ENCODE measurements around the gene TMEM266.

TMEM266 gene

DNA sequence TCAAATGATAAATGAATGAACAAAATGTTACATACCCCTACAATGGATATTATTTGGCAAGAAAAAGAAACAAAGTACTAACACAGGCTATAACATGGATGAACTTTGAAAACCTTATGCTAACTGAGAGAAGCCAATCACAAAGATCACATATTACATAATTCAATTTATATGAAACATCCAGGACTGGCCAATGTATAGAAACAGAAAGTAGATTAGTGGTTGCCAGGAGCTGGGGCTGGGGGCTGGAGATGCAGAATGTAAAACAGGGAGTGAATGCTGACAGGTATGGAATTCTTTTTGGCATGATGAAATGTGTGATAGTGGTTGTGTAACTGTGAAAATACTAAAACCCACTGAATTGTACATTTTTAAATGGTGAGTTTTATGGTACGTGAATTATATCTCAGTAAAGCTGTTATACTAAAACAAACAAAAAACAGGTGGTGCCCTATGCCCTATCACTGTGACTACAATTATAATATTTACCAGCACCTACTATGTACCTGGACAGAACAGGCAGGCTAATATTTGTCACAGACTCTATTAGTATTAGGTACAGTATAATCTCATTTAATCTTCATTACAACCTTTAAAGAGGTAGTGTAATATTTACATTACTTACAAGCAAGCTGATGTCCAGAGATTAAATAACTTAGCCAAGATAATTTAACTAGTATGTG, 161.4 kb downstream of the TMEM266 start:
- Histone ChIP-seq H3K27ac (ENCODE audit: low read length, poor library complexity, severe bottlenecking) (no peak overlapping the region), H3K36me3 (ENCODE audit: control insufficient read depth in 1 of 2, insufficient read depth in 2 of 2, low read depth in 1 of 2, low read length in 2 of 2) (peaks cover 12 to 33% of the 10 kb centered on the region in 2 experiments), H3K18ac (ENCODE audit: low read depth in 1 of 2, low read length in 2 of 2) (no peak overlapping the region), H2BK5ac (ENCODE audit: low read depth, low read length, poor library complexity, severe bottlenecking) (no peak overlapping the region), H3K4me3 (ENCODE audit: insufficient read depth in 1 of 2, low read depth in 1 of 2, low read length in 2 of 2) (no peak overlapping the region), H3K9ac (ENCODE audit: low read length) (no peak overlapping the region), H4K91ac (ENCODE audit: low read length) (no peak overlapping the region), H3K14ac (ENCODE audit: low read length in 2 of 2) (no peak overlapping the region), H3K23ac (ENCODE audit: low read length in 2 of 2) (no peak overlapping the region), H3K4me2 (ENCODE audit: low read length, poor library complexity, severe bottlenecking) (no peak overlapping the region), H3K4me1 (ENCODE audit: control insufficient read depth, insufficient read depth, low read depth, low read length) (peaks cover 10% of the 10 kb centered on the region), H3K9me3 (ENCODE audit: control insufficient read depth, low read length) (no peaks in the 10 kb centered on the region), H2BK12ac (ENCODE audit: low read length in 2 of 2) (no peak overlapping the region), H3K4ac (ENCODE audit: low read depth in 1 of 2, low read length in 2 of 2) (no peak overlapping the region), H3K79me1 (replicated peaks; ENCODE audit: low read length, poor library complexity, severe bottlenecking) (peaks cover 4% of the 10 kb centered on the region), H3K27me3 (ENCODE audit: control insufficient read depth in 1 of 2, insufficient read depth in 1 of 2, low read length in 2 of 2) (no peaks in the 10 kb centered on the region), H2AK5ac (ENCODE audit: low read length, severe bottlenecking) (no peak overlapping the region), H4K8ac (ENCODE audit: low read length) (no peak overlapping the region), H2BK120ac (ENCODE audit: low read depth, low read length) (no peak overlapping the region), H2AFZ (ENCODE audit: low read depth, low read length) (no peak overlapping the region), H2BK15ac (ENCODE audit: low read depth, poor library complexity, severe bottlenecking) (no peak overlapping the region)
- no CpG with 5 or more reads among the region's 1 CpG for WGBS
- no peak for DNase-seq

DNA sequence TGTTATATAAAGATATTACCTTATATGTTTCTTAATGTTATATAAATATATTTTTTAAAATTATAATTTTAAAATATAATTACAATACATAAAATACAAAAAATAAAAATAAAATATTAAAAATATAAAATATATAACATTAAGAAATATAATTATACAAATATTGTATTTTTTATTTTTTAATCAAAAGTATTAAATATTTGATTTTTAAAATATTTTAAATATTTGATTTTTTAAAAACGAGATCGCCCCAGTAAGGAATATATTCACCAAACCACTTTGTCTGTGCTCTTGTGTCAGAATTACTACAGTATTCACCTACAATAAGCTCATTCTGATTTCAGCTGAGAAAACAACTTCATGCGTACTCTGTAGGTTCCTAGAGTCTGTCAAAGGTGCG, 162.4 kb downstream of the TMEM266 start:
- no peak overlapping the region for H2BK5ac ChIP-seq (ENCODE audit: low read depth, low read length, poor library complexity, severe bottlenecking)
- peaks cover 5% of the 10 kb centered on the region for H3K4me1 ChIP-seq (ENCODE audit: control insufficient read depth, insufficient read depth, low read depth, low read length)
- WGBS: 97% methylated on average over 4 of the region's 4 CpGs
- H3K27ac ChIP-seq (ENCODE audit: low read length, poor library complexity, severe bottlenecking): no peak overlapping the region
- no peak overlapping the region for H4K91ac ChIP-seq (ENCODE audit: low read length)
- no peak overlapping the region for H4K8ac ChIP-seq (ENCODE audit: low read length)
- H2BK120ac ChIP-seq (ENCODE audit: low read depth, low read length): no peak overlapping the region
- no peak overlapping the region for H2AK5ac ChIP-seq (ENCODE audit: low read length, severe bottlenecking)
- H2BK12ac ChIP-seq (ENCODE audit: low read length in 2 of 2): no peak overlapping the region
- no peak overlapping the region for H3K4ac ChIP-seq (ENCODE audit: low read depth in 1 of 2, low read length in 2 of 2)
- H3K18ac ChIP-seq (ENCODE audit: low read depth in 1 of 2, low read length in 2 of 2): no peak overlapping the region
- H3K23ac ChIP-seq (ENCODE audit: low read length in 2 of 2): no peak overlapping the region
- DNase-seq: no peak
- no peak overlapping the region for H2BK15ac ChIP-seq (ENCODE audit: low read depth, poor library complexity, severe bottlenecking)
- no peaks in the 10 kb centered on the region for H3K27me3 ChIP-seq (ENCODE audit: control insufficient read depth in 1 of 2, insufficient read depth in 1 of 2, low read length in 2 of 2)
- no peak overlapping the region for H2AFZ ChIP-seq (ENCODE audit: low read depth, low read length)
- H3K4me2 ChIP-seq (ENCODE audit: low read length, poor library complexity, severe bottlenecking): no peak overlapping the region
- no peak overlapping the region for H3K14ac ChIP-seq (ENCODE audit: low read length in 2 of 2)
- H3K9ac ChIP-seq (ENCODE audit: low read length): no peak overlapping the region
- H3K79me1 ChIP-seq (replicated peaks; ENCODE audit: low read length, poor library complexity, severe bottlenecking): peaks cover 4% of the 10 kb centered on the region
- H3K36me3 ChIP-seq (ENCODE audit: control insufficient read depth in 1 of 2, insufficient read depth in 2 of 2, low read depth in 1 of 2, low read length in 2 of 2): peaks cover 13 to 30% of the 10 kb centered on the region in 2 experiments
- H3K4me3 ChIP-seq (ENCODE audit: insufficient read depth in 1 of 2, low read depth in 1 of 2, low read length in 2 of 2): no peak overlapping the region
- no peaks in the 10 kb centered on the region for H3K9me3 ChIP-seq (ENCODE audit: control insufficient read depth, low read length)

DNA sequence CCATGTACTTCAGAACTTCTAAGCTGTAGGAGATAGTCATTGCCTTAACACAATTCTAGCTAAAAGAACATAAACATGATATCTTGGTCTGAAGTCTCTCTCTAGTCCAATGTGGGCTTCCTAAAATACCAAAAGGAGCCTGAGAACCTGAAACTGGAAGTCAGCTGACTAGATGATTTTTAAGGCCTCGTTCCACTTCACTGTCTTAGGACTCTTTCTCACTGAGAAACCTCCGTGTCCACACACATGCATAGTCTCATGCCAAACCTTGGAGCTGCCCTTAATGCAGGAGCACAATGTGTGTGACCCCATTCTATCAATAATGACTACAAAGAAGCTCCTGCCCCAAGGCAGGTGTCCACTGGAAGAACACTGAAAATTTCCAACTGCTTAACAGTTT, 163.7 kb downstream of the TMEM266 start:
- Histone ChIP-seq H2BK12ac (ENCODE audit: low read length in 2 of 2) (no peak overlapping the region), H4K8ac (ENCODE audit: low read length) (no peak overlapping the region), H3K23ac (ENCODE audit: low read length in 2 of 2) (no peak overlapping the region), H3K36me3 (ENCODE audit: control insufficient read depth in 1 of 2, insufficient read depth in 2 of 2, low read depth in 1 of 2, low read length in 2 of 2) (peaks cover 13 to 35% of the 10 kb centered on the region in 2 experiments), H3K4me3 (ENCODE audit: insufficient read depth in 1 of 2, low read depth in 1 of 2, low read length in 2 of 2) (no peak overlapping the region), H3K79me1 (replicated peaks; ENCODE audit: low read length, poor library complexity, severe bottlenecking) (peaks cover 4% of the 10 kb centered on the region), H3K4ac (ENCODE audit: low read depth in 1 of 2, low read length in 2 of 2) (no peak overlapping the region), H2BK5ac (ENCODE audit: low read depth, low read length, poor library complexity, severe bottlenecking) (no peak overlapping the region), H2AFZ (ENCODE audit: low read depth, low read length) (no peak overlapping the region), H3K9ac (ENCODE audit: low read length) (no peak overlapping the region), H3K27me3 (ENCODE audit: control insufficient read depth in 1 of 2, insufficient read depth in 1 of 2, low read length in 2 of 2) (no peaks in the 10 kb centered on the region), H2BK120ac (ENCODE audit: low read depth, low read length) (no peak overlapping the region), H4K91ac (ENCODE audit: low read length) (no peak overlapping the region), H3K18ac (ENCODE audit: low read depth in 1 of 2, low read length in 2 of 2) (no peak overlapping the region), H3K27ac (ENCODE audit: low read length, poor library complexity, severe bottlenecking) (no peak overlapping the region), H2AK5ac (ENCODE audit: low read length, severe bottlenecking) (no peak overlapping the region), H3K4me1 (ENCODE audit: control insufficient read depth, insufficient read depth, low read depth, low read length) (no peaks in the 10 kb centered on the region), H3K14ac (ENCODE audit: low read length in 2 of 2) (no peak overlapping the region), H3K4me2 (ENCODE audit: low read length, poor library complexity, severe bottlenecking) (no peak overlapping the region), H3K9me3 (ENCODE audit: control insufficient read depth, low read length) (no peaks in the 10 kb centered on the region), H2BK15ac (ENCODE audit: low read depth, poor library complexity, severe bottlenecking) (no peak overlapping the region)
- no peak for DNase-seq
- 91% methylated on average over 2 of the region's 2 CpGs for WGBS

DNA sequence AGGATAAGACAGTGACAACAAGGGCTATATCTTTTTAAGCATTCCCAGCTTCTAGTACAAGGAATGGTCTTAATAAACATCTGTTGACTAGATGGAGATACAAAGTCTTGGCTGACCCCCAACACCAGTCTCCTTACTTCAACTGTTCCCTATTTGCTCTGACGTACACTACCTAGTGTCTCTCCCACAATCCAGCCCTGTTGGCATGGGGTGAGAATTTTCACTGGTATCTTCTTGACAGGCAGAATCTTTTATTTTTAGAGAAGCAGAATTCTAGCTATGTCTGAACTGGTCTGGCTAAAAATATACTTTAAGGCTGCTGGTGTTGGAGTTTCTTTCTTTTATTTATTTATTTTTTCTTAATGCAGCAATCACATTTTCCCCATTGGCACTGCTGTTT, 169.5 kb downstream of the TMEM266 start:
- Histone ChIP-seq H3K14ac (ENCODE audit: low read length in 2 of 2) (no peak overlapping the region), H3K18ac (ENCODE audit: low read depth in 1 of 2, low read length in 2 of 2) (no peak overlapping the region), H3K27me3 (ENCODE audit: control insufficient read depth in 1 of 2, insufficient read depth in 1 of 2, low read length in 2 of 2) (no peaks in the 10 kb centered on the region), H4K8ac (ENCODE audit: low read length) (no peak overlapping the region), H3K27ac (ENCODE audit: low read length, poor library complexity, severe bottlenecking) (no peak overlapping the region), H3K9ac (ENCODE audit: low read length) (no peak overlapping the region), H3K9me3 (ENCODE audit: control insufficient read depth, low read length) (no peaks in the 10 kb centered on the region), H3K36me3 (ENCODE audit: control insufficient read depth in 1 of 2, insufficient read depth in 2 of 2, low read depth in 1 of 2, low read length in 2 of 2) (peaks cover 6 to 38% of the 10 kb centered on the region in 2 experiments), H2AK5ac (ENCODE audit: low read length, severe bottlenecking) (no peak overlapping the region), H2BK5ac (ENCODE audit: low read depth, low read length, poor library complexity, severe bottlenecking) (no peak overlapping the region), H3K4me2 (ENCODE audit: low read length, poor library complexity, severe bottlenecking) (no peak overlapping the region), H3K4ac (ENCODE audit: low read depth in 1 of 2, low read length in 2 of 2) (no peak overlapping the region), H3K4me1 (ENCODE audit: control insufficient read depth, insufficient read depth, low read depth, low read length) (no peaks in the 10 kb centered on the region), H2BK12ac (ENCODE audit: low read length in 2 of 2) (no peak overlapping the region), H3K4me3 (ENCODE audit: insufficient read depth in 1 of 2, low read depth in 1 of 2, low read length in 2 of 2) (no peak overlapping the region), H4K91ac (ENCODE audit: low read length) (no peak overlapping the region), H2AFZ (ENCODE audit: low read depth, low read length) (no peak overlapping the region), H3K79me1 (replicated peaks; ENCODE audit: low read length, poor library complexity, severe bottlenecking) (peaks cover 2% of the 10 kb centered on the region), H3K23ac (ENCODE audit: low read length in 2 of 2) (no peak overlapping the region), H2BK15ac (ENCODE audit: low read depth, poor library complexity, severe bottlenecking) (no peak overlapping the region), H2BK120ac (ENCODE audit: low read depth, low read length) (no peak overlapping the region)
- WGBS: no CpG with 5 or more reads among the region's 1 CpG
- DNase-seq: no peak

Measured in mesenchymal stem cell (in vitro differentiated cells and primary cell).